HuH-7.5 (cell line): ENCODE results near the gene CNN1.
A peak's percentile ranks its signal among the peaks of the same experiment; 100 is the strongest.

Source experiments
- DNase-seq: peaks from one replicate; pipeline ENCODE4 v3.0.0; 2011; ENCODE audit warnings: low spot score

CNN1 gene

DNA sequence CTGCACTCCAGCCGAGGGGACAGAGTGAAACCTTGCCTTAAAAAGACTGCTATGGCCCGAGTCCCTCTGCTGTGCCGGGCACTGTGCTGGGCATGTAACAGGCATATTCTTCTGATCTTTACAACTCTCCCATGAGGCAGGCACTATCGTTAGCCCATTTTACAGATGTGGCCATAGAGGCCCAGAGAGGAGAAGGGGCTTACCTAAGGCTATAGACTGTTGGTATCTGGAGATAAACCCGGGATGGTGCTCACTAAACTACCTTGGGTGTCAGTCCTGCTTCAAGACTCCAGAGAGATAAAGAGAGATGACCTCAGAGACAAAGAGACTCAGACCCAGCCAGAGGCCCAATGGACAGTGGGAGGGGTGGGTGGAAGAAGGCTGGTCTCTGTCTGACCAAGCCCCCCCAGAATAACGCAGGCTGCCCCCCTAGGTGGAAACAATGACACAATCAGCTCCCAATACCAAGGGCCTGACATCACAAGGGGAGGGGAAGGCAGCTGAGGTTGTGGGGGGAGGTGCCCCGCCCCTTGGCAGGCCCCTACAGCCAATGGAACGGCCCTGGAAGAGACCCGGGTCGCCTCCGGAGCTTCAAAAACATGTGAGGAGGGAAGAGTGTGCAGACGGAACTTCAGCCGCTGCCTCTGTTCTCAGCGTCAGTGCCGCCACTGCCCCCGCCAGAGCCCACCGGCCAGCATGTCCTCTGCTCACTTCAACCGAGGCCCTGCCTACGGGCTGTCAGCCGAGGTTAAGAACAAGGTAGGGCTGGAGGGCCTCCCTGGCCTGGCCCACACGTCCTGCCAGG, at the start of gene CNN1:
CNN1 (plus strand) TSS at position 620 of the 805 bp plus-strand sequence; CDS start at position 697, 77 bp downstream.
- DNase-seq, result no peak

DNA sequence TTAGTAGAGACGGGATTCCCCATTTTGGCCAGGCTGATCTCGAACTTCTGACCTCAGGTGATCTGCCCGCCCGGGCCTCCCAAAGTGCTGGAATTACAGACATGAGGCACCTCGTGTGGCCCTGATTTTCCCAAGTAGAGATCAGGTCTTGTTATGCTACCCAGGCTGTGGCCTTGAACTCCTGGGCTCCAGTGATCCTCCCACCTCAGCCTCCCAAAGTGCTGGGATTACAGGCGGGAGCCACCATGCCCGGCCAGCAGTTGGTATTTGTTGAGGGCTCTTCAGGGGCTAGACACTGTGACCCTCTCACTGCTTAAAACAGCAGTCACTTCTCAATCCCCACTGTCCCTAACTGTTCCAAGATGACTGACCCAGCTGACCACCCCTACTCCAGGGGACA, 49.3 kb upstream of the CNN1 start:
- DNase-seq, result no peak

DNA sequence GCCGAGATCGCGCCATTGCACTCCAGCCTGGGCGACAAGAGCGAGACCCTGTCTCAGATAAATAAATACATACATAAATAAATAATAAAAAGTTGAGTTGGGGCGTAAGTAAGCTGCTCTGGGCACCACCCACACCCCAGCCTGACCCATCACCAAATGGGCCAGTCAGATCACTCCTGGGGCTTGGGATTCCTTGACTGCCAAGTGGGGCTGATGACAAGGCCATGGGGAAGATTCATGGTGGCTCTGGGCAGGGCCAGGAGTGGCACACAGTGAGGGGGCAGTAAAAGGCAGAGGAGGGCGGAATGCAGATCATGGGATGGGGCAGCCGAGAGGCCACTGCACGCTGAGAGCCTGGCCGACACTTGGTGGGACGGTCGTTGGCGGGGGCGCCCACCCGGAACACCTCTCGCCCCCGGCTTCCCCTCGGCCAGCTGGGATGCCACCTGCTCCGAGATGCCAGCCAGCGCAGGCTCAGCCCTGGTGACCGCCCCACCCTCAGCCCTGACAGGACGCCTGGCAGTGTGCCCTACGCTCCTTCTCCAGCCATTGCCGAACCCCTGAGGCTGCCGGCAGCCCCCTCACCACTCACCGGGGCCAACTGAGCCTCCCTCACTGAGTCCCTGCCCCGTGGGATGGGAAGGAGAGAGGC, 43.9 kb upstream of the CNN1 start:
- DNase-seq, result no peak

- no peak for DNase-seq
These were observed 43.2 kb upstream of the CNN1 start for GRCh38 chr19:11495481-11495880.

DNA sequence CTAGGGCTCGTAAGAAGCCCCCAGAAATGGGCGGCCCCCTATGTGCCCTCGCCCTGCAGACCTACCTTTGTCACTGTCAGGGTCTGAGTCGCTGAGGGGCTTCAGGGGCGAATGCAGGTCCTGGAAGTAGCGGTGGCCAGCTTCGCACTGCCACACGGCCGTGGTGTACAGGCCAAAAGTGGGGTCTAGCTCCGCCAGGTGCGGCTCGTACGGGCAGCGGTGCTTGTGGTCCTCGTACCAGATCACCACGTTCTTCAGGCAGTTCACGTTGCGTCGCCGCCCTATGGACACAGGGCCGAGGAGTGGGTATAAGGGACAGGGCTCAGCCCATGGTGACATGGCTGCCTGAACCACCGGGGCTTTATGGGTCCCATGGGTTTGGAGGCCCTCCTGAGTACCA, 42.8 kb upstream of the CNN1 start:
- no peak for DNase-seq

GRCh38 chr19:11496391-11497163, 42.1 kb upstream of the CNN1 start:
- peak; percentile 80 for DNase-seq

DNA sequence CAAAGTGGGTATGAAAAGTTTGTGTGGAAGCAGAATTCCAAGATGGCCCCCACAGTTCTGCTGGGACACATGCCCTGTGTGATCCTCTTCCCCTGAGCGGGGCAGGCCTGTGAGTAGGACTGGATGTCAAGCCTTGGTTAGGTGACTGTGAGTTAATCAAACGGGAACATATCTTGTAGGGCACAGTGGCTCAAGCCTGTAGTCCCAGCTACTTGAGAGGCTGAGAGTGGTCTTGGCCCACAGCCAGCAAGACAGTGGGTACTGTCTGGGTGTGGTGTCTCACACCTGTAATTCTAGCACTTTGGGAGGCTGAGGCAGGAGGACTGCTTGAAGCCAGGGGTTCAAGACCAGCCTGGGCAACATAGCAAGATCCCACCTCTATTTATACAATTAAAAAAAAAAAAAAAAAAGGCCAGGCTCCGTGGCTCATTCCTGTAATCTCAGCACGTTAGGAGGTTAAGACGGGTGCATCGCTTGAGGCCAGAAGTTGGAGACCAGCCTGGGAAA, 39.4 kb upstream of the CNN1 start:
- DNase-seq, result no peak

DNA sequence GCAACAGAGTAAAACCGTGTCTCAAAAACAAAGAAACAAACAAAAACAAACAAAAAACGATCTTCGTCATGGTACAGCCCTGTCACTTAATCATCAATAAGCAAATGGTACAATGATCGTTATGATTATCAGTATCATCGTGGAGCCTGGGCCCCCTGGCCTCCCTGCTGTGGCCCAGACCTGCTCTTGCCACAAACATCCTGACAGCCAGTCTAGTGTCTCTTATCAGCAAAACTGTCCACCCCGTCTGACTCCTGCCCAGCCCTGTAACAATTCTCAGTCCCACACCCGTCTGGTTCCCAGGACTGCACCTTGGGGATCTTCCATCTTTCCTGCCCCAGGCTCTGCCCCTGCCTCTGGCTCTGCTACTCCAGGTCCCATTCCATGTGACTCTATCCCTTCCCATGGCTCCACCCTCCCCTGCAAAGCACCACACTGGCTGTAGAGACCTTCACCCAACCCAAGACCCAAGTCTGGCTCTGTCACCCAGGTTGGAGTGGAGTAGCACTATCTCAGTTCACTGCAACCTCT, 38.7 kb upstream of the CNN1 start:
- DNase-seq, result no peak

DNA sequence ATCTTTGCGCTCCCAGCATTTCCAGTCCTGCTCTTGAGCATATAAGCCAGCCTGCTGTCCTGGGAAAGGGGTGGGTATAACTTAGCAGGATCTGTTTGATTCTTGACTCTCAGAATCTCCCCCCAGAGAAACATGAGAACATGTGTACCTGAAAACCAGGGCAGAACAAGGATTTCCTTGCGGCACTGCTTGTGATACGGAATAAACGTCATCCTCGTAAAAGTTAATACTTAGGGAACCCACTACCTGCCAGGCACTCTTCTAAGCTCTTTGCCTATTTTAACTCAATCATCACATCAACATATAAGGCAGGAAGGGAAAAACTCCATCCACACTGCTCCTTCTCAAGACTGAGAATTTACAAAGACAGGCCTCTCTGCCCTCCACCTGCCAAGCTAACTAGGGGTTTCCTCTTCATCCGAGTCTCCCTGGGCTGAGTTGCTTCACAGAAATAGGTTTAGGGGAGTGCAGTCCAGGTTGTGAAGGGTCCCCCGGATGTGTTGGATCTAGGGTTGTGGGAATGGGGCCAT, 34.1 kb upstream of the CNN1 start:
- DNase-seq, result no peak

- DNase-seq, result peak; percentile 96
These were observed 33.6 kb upstream of the CNN1 start for GRCh38 chr19:11505032-11505503.

DNA sequence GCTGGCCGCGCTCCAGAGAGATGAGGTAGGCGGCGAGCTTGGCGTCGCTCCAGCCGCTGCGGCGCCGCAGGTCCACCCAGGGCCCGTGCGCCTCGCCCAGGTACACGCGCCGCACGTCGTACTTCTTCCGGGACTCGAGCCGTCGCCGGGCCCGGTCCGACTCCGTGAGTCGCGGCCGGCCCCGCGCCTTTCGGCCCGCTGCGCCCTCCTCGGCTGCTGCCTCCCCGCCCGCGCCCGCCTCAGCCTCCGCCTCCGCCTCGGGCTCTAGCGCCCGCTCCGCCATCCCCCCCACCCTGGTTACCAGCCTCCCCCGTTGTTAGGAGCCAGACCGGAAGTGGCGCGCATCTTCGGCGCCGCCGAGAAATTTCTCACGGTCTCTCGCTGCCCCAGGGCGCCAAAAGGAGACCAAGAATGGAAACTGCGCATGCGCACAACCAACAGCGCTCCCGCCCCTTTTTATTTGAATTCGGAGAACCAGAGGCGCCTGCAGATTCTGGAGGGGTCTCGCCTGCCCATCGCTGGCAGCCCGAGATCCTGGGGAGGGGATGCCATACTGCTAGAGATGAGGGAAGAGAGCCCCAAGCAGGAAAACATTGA, 33.0 kb upstream of the CNN1 start, which contains the start of gene ZNF653:
ZNF653 (minus strand) TSS at position 336 of the 597 bp plus-strand sequence; CDS start at position 283, 53 bp downstream.
- DNase-seq, result peak; percentile 98

DNA sequence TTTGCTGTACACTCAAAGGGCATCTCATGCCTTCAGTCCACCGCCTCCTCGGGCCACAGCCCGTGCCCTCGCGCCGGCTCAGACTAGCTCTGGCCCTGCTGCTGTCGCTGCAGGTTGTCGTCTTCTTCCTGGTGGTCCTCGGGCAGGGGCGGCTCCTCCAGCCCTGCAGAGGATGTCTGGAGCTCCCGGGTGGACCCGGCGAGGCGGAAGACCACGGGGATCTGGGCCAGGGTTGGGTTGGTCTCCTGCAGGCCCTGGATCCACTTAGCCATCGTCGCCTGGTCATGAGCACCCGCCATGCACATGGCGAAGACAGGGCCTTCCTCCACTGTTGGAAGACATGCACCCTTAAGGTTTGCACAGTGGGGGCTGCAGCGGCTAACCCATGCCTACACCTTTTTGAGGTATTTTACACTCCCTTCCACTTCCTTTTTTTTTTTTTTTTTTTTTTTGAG, 32.5 kb upstream of the CNN1 start:
- DNase-seq, result peak; percentile 63

DNA sequence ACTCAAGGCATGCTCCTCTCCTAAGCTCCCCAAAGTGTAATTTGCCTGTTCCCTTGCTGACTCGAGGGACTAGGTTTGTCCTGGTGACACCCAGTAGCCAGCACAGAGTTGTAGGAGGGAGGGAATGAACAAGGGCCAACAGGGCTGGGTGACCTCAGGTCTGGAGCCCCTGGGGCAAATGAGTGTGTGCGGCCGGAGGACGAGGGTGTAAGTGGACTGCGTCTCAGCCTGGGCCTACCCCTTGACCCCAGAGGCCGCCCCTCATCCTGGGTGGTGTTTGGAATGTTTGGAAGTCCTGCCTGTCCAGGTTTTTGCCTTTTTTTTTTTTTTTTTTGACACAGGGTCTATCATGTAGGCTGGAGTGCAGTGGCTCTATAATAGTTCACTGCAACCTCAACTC, 31.7 kb upstream of the CNN1 start:
- no peak for DNase-seq

GRCh38 chr19:11507370-11508078, 31.1 kb upstream of the CNN1 start:
- no peak for DNase-seq

GRCh38 chr19:11510444-11510843, 28.2 kb upstream of the CNN1 start:
- DNase-seq, result no peak

GRCh38 chr19:11513946-11514345, 24.7 kb upstream of the CNN1 start:
- no peak for DNase-seq

- no peak for DNase-seq
These were observed 19.5 kb upstream of the CNN1 start for GRCh38 chr19:11519138-11519537.

DNA sequence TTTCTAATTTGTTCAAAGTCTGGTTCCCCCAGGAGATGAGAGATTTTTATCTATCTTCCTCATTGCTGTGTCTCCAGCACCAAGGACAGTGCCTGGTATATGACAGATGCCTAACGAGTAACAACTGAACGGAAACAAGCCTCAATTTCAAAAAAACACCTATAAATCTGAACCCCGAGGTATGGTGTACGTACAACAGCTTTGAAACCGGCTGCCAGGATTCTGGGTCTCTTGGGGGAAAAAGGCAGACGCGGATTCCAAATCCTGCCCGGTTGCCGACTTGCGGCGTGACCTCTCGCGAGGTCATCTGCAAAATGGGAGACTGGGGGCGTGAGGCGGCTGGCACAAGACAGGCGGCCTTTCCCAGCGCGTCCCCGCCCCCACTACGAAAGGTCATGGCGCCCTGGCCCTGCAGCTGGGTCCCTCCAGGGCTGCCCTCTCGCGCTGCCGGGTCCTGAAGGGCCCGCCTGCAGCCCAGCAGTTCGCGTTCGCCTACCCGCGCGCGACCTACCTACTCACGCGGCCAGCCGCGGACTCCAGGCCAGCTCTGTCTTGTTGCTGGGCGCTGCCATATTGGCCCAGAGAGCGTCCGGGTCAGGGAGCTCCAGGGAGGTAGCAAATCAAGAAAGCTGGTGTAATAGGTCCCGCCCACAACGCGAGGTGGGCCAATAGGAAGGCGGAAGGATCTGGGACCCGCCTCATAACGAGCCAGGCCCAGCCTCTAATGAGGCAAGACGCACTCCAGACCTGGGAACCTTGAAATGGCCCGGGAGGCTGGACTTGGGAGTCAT, 9.9 kb upstream of the CNN1 start, which contains the start of gene ECSIT:
ECSIT (minus strand) TSS at position 584 of the 791 bp plus-strand sequence. CDS start 9,964 bp downstream, outside the sequence.
- peak; percentile 98 for DNase-seq

DNA sequence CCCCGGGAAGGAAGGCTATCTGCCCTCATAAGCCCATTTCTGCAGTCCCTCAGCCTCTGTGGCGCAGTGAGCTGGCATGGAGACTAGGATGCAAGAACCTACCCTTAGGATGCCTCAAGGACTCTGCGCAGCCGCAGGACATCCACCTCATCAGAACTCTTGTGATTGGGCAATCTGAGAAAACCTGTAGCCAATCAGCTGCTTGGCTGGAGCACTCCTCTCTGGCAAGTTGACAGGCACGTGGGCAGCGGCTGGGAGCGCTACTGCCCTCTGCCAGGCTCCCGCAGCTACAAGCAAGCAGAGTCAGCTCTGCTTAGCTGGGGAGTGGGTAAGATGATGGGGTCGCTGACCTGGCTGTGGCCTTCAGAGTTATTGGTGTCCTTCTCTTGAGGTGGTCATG, 8.2 kb upstream of the CNN1 start:
- no peak for DNase-seq

DNA sequence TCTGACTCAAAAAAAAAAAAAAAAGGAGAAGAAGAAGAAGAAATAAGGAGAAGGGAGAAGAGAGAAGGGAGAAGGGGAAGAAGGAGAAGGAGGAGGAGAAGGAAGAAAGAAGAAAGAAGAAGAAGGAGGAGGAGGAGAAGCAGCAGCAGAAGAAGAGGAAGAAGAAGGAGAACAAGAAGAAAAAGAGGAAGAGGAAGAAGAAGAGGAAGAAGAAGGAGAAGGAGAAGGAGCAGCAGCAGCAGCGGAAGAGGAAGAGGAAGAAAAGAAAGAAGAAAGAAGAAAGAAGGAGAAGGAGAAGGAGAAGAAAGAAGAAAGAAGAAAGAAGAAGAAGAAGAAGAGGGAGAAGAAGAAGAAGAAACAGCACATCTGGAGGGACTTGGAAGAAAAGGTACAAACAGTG, 4.1 kb upstream of the CNN1 start:
- no peak for DNase-seq
